SKM-1 treated with dmso at 0.1 percent for 144 hours (cell line): ENCODE measurements around the gene KRT3.
"Not testable (repeated sequence)": the region's sequence is repeated elsewhere in the genome, so short reads cannot be mapped to it uniquely, and the experiment has no call there.

Source experiments
- DNase-seq: peaks from one replicate; lab custom pipeline; 2025; ENCODE audit not compliant: unreplicated experiment; lab: John Stamatoyannopoulos, UW

The KRT3 gene

GRCh38 chr12:52798671-52799504 is 3.0 kb upstream of the KRT3 start:
- DNase-seq, result no peak

- DNase-seq, result no peak
Measured at GRCh38 chr12:52798003-52798670, 2.2 kb upstream of the KRT3 start.

- no peak for DNase-seq
Measured at GRCh38 chr12:52797529-52797894, 1.6 kb upstream of the KRT3 start.

- no peak for DNase-seq
Measured at GRCh38 chr12:52796839-52797528, 1.1 kb upstream of the KRT3 start.

GRCh38 chr12:52796429-52796794 is 495 bp upstream of the KRT3 start:
- DNase-seq, result no peak

- not testable (repeated sequence) for DNase-seq
Measured at GRCh38 chr12:52795332-52795674, 614 bp downstream of the KRT3 start.

GRCh38 chr12:52794479-52795331 is 1.2 kb downstream of the KRT3 start:
- DNase-seq, result no peak

GRCh38 chr12:52792185-52793029 is 3.5 kb downstream of the KRT3 start:
- no peak for DNase-seq

GRCh38 chr12:52791271-52792184 is 4.4 kb downstream of the KRT3 start:
- no peak for DNase-seq

GRCh38 chr12:52790427-52791270 is 5.3 kb downstream of the KRT3 start:
- DNase-seq, result no peak

- DNase-seq, result no peak
Measured at GRCh38 chr12:52789637-52790426, 6.1 kb downstream of the KRT3 start.

- no peak for DNase-seq
Measured at GRCh38 chr12:52788876-52789636, 6.9 kb downstream of the KRT3 start.

GRCh38 chr12:52788192-52788875 is 7.6 kb downstream of the KRT3 start:
- DNase-seq, result no peak

GRCh38 chr12:52787324-52788191 is 8.4 kb downstream of the KRT3 start:
- no peak for DNase-seq

GRCh38 chr12:52784909-52785308 is 11.0 kb downstream of the KRT3 start:
- no peak for DNase-seq
